Upper lobe of left lung (tissue), 6 donors: ENCODE measurements around the gene ABCB6. TPM values are rescaled to one million over a fixed set of nuclear protein-coding genes. Genes with fewer than 3 reads are reported as not detected.
A peak's percentile ranks its signal among the peaks of the same experiment; 100 is the strongest.

Source experiments
- ATAC-seq, 2 donors: fragments of 200-7000 bp; cut with Tn5 transposase; one replicate each; pipeline ENCODE4 v1.9.1; 2022; ENCODE audit warnings: mild to moderate bottlenecking in 2 of 2, moderate library complexity in 2 of 2; ENCODE audit not compliant: low FRiP score in 2 of 2
- DNase-seq, 2 donors: peaks; one replicate each; pipeline ENCODE4 v3.0.0-alpha.2; 2019 to 2020
- H3K27ac ChIP-seq, 4 donors: fragments of 200-600 bp; sonication (generic); one replicate each; pipeline ENCODE4 v1.5.1; 2016 to 2019
- H3K27me3 ChIP-seq, 4 donors: fragments of 200-600 bp; sonication (generic); one replicate each; pipeline ENCODE4 v1.5.1; 2017 to 2019
- H3K36me3 ChIP-seq, 4 donors: fragments of 200-600 bp; sonication (generic); one replicate each; pipeline ENCODE4 v1.5.1; 2016 to 2019
- H3K4me1 ChIP-seq, 4 donors: fragments of 200-600 bp; sonication (generic); one replicate each; pipeline ENCODE4 v1.5.1; 2018 to 2019
- H3K4me3 ChIP-seq, 4 donors: fragments of 200-600 bp; sonication (generic); one replicate each; pipeline ENCODE4 v1.5.1; 2017 to 2019; ENCODE audit warnings: mild to moderate bottlenecking in 2 of 4, moderate library complexity in 1 of 4
- H3K9me3 ChIP-seq, 4 donors: fragments of 200-600 bp; sonication (generic); one replicate each; pipeline ENCODE4 v1.5.1; 2018 to 2019
- CTCF ChIP-seq, 6 experiments: fragments of 450-650 bp in 4 of 6; fragments of 200-600 bp in 2 of 6; sonication (generic) in 2 of 6; IDR thresholded peaks; one replicate each; pipeline ENCODE4 v1.5.1; 2016 to 2019; ENCODE audit warnings: antibody characterized with exemption in 6 of 6
- EP300 ChIP-seq, 4 donors: sonication (generic); formaldehyde crosslinking; IDR thresholded peaks; one replicate each; pipeline ENCODE4 v1.5.1; 2017; ENCODE audit warnings: antibody characterized with exemption in 4 of 4, control low read depth in 2 of 4
- POLR2A ChIP-seq, 4 donors: fragments of 450-650 bp; IDR thresholded peaks; one replicate each; pipeline ENCODE4 v1.5.1; 2016 to 2017; ENCODE audit warnings: antibody characterized with exemption in 4 of 4, mild to moderate bottlenecking in 2 of 4
- POLR2AphosphoS5 ChIP-seq, 2 donors: sonication (generic); formaldehyde crosslinking; IDR thresholded peaks; one replicate each; pipeline ENCODE4 v1.5.1; 2017; ENCODE audit warnings: antibody characterized with exemption in 2 of 2
- WGBS, 2 donors: methylation state at CpG; one replicate each; pipeline ENCODE4 v1.1.5; 2017 to 2018; 5-methylcytosine and 5-hydroxymethylcytosine counted together
- total RNA-seq, 6 donors: library from RNA; depleted of rRNA in 4 of 6; stranded (reverse); fragments of >200 nt in 4 of 6; gene quantifications; one replicate each; pipeline versions ENCODE4 v1.1.0 to v1.2.1, GENCODE V29; 2016 to 2021
- donor health status: DM: no; HTN: no; CAD: no; lungs with moderate emphysema.
- donor health status: DM: no; HTN: yes; CAD: no; lungs with severe emphysema.

Gene ABCB6
- total RNA-seq, 6 donors from 2014 or later: 11.0 to 35.6 (median 21.9) TPM

GRCh38 chr2:219160186-219161017 lies 58.4 kb downstream of the ABCB6 start, which contains the start of gene NHEJ1:
NHEJ1 (minus strand) TSS chr2:219160815; CDS start chr2:219158362, 2,453 bp downstream.
- TF ChIP-seq CTCF (IDR thresholded peaks at IDR 0.05) (peak; percentile 96 to 99 (median 98)), POLR2A (IDR thresholded peaks at IDR 0.05) (peak in 1 of 4 donors; percentile 84), POLR2AphosphoS5 (IDR thresholded peaks at IDR 0.05) (peak; percentile 32 to 71), EP300 (IDR thresholded peaks at IDR 0.05) (no peak)
- Histone ChIP-seq H3K4me3 (peak within 1 kb of the TSS; percentile 48 to 76 (median 67)), H3K4me1 (peaks cover 10 to 12% (median 11%) of the 10 kb centered on the region in 4 donors), H3K27ac (peak within 1 kb of the TSS; percentile 77 to 94 (median 94)), H3K27me3 (no peaks in the 10 kb centered on the region), H3K36me3 (peaks cover 0 to 22% (median 11%) of the 10 kb centered on the region in 4 donors), H3K9me3 (no peaks in the 10 kb centered on the region)
- whole genome bisulfite sequencing, 2 donors: 0 to 2% methylated on average over 23 to 54 of the region's 70 CpGs
- DNase-seq: peak; percentile 99 to 100
- peak; percentile 98 for ATAC-seq

Other genes with a start within 250 kb of the ABCB6 start
- gene FEV, start 233.8 kb downstream of the ABCB6 start, total RNA-seq: not detected
- gene CRYBA2, start 225.5 kb downstream of the ABCB6 start, total RNA-seq: not detected
- 10 to 100 TPM in 3 of 6 donors, 1 to 10 TPM in 2, under 1 TPM in 1; 0.26 to 18.7 (median 10.7) TPM for gene CFAP65, start 177.4 kb downstream of the ABCB6 start, total RNA-seq
- gene IHH, start 158.0 kb downstream of the ABCB6 start, total RNA-seq: 1 to 10 TPM in 3 of 6 donors, under 1 TPM in 1, not detected in 2; 0.80 to 4.4 (median 1.5) TPM
- 10 to 100 TPM in 5 of 6 donors, 1 to 10 TPM in 1; 7.9 to 26.2 (median 14.3) TPM for gene NHEJ1, start 58.1 kb downstream of the ABCB6 start, total RNA-seq
- 1 to 10 TPM in 4 of 6 donors, under 1 TPM in 2; 0.33 to 6.3 (median 2.6) TPM for gene SLC23A3, start 48.9 kb downstream of the ABCB6 start, total RNA-seq
- gene CNPPD1, start 42.0 kb downstream of the ABCB6 start, total RNA-seq: 10 to 100 TPM; 42.7 to 86.8 (median 49.4) TPM
- gene RETREG2, start 40.7 kb downstream of the ABCB6 start, total RNA-seq: 100 to 1,000 TPM in 1 of 6 donors, 10 to 100 TPM in 5; 46.1 to 100 (median 60.5) TPM
- 10 to 100 TPM; 38.7 to 59.7 (median 43.3) TPM for gene ZFAND2B, start 12.2 kb downstream of the ABCB6 start, total RNA-seq
- 10 to 100 TPM; 40.9 to 57.7 (median 49.8) TPM for gene ATG9A, start 10.7 kb upstream of the ABCB6 start, total RNA-seq
- 100 to 1,000 TPM in 2 of 6 donors, 10 to 100 TPM in 4; 26.0 to 339 (median 67.2) TPM for gene ANKZF1, start 10.8 kb upstream of the ABCB6 start, total RNA-seq
- 10 to 100 TPM in 3 of 6 donors, 1 to 10 TPM in 3; 4.1 to 19.5 (median 11.9) TPM for gene GLB1L, start 26.5 kb upstream of the ABCB6 start, total RNA-seq
- 10 to 100 TPM; 12.6 to 28.3 (median 15.7) TPM for gene STK16, start 26.5 kb upstream of the ABCB6 start, total RNA-seq
- gene TUBA4B, start 34.3 kb upstream of the ABCB6 start, total RNA-seq: 1 to 10 TPM in 5 of 6 donors, under 1 TPM in 1; 0.26 to 8.9 (median 3.1) TPM
- 10 to 100 TPM; 17.8 to 52.1 (median 40.3) TPM for gene TUBA4A, start 35.0 kb upstream of the ABCB6 start, total RNA-seq
- gene DNAJB2, start 60.4 kb upstream of the ABCB6 start, total RNA-seq: 10 to 100 TPM; 58.6 to 86.1 (median 75.5) TPM
- 1 to 10 TPM in 2 of 6 donors, under 1 TPM in 2, not detected in 2; 0.20 to 4.4 (median 0.68) TPM for gene PTPRN, start 90.4 kb upstream of the ABCB6 start, total RNA-seq
- not detected for gene RESP18, start 113.8 kb upstream of the ABCB6 start, total RNA-seq
- gene DNPEP, start 169.0 kb upstream of the ABCB6 start, total RNA-seq: 100 to 1,000 TPM in 1 of 6 donors, 10 to 100 TPM in 5; 31.9 to 141 (median 75.1) TPM
- 100 to 1,000 TPM in 2 of 6 donors, 10 to 100 TPM in 4; 39.7 to 299 (median 70.8) TPM for gene DES, start 199.4 kb upstream of the ABCB6 start, total RNA-seq
- 1 to 10 TPM; 2.3 to 8.9 (median 4.9) TPM for gene SPEG, start 215.9 kb upstream of the ABCB6 start, total RNA-seq